ENCODE measurements around the gene CHEK1. TPM values are rescaled to one million over a fixed set of nuclear protein-coding genes. Genes with fewer than 3 reads are reported as not detected.

Gene CHEK1
- total and polyA plus RNA-seq, 5 donors from 2014 or later, result 4.4 to 13.2 (median 8.0) TPM

DNA sequence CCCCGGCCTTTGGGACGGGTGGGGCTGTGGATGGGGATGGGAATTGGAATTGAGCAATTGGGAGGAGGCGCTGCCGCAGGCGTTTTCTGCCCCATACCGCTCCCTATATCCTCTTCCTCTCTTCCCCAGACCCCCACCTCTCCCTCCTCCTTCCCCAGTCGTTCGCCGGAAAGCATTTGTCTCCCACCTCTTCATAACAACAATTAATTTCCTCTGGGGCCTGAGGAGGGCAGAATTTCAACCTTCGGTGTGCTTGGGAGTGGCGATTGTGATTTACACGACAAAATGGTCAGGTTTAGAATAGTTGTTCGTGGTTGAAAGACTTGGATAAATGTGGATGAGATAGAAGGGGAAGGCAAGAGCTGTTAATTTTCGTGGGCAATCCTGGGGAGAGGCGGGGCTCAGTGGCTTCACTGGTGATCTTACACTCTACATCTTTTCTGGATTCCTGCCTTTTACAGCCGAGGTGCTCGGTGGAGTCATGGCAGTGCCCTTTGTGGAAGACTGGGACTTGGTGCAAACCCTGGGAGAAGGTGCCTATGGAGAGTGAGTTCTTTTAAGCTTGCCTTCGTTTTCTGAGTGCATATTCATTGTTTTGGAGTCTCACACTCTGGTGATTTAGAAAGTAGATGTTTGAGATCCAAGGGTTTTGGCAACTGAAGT lies 1.5 kb downstream of the CHEK1 start:
- H3K4me1 Mint-ChIP-seq, result peaks cover 15 to 31% (median 29%) of the 10 kb centered on the region in 4 donors

DNA sequence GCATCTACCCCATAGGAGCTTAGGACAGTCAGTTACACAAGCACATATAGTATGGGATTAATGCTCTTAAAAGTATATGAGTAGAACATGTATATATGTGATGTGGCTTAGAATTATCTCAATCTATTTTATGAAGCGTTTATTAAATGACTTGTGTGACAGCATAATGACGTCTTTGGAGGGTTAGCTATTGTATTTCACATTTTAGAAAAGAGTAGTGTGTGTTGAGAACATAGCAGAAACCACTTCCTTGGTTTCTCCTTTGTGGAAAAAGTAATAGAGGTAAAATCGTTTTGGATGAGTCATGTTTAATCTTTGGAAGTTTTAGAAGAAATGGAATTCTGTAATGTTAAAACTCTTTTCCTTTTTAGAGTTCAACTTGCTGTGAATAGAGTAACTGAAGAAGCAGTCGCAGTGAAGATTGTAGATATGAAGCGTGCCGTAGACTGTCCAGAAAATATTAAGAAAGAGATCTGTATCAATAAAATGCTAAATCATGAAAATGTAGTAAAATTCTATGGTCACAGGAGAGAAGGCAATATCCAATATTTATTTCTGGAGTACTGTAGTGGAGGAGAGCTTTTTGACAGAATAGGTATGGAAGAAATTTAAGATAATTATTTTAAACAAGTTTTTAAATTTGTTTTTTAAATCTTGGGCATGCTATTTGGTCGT lies 2.4 kb downstream of the CHEK1 start:
- H3K27ac ChIP-seq (ENCODE audit: insufficient read depth, low read length, poor library complexity, severe bottlenecking), result no peak overlapping the region
- peak overlapping the region; percentile 88 for H3K4me3 ChIP-seq (ENCODE audit: low read depth, low read length)
- peak overlapping the region; percentile 76 to 92 (median 91) for H3K27ac Mint-ChIP-seq
- H3K36me3 Mint-ChIP-seq, result peaks cover 3% of the 10 kb centered on the region
- no peaks in the 10 kb centered on the region for H3K36me3 ChIP-seq (ENCODE audit: control insufficient read depth, insufficient read depth, low read length)
- DNase-seq (no peak), ATAC-seq (ENCODE audit: low read depth in 2 of 2) (no peak)
- H3K9me3 Mint-ChIP-seq, result no peaks in the 10 kb centered on the region
- H3K27me3 ChIP-seq (ENCODE audit: control insufficient read depth, insufficient read depth, low read length), result no peaks in the 10 kb centered on the region
- H3K27me3 Mint-ChIP-seq, result peaks cover 4% of the 10 kb centered on the region
- peaks cover 20% of the 10 kb centered on the region for H3K4me1 ChIP-seq (ENCODE audit: control insufficient read depth, insufficient read depth, low read length, poor library complexity, severe bottlenecking)
- H3K4me1 Mint-ChIP-seq, result peaks cover 18 to 35% (median 31%) of the 10 kb centered on the region in 4 donors
- H3K4me3 Mint-ChIP-seq, result peak overlapping the region; percentile 93 to 100 (median 98)
- H3K9me3 ChIP-seq (ENCODE audit: control insufficient read depth in 2 of 2, low read length in 2 of 2), result no peaks in the 10 kb centered on the region

More for the DNA sequence above, 1.5 kb downstream of the CHEK1 start:
- Mint-ChIP-seq H3K36me3 (peaks cover 10% of the 10 kb centered on the region), H3K4me3 (peak overlapping the region; percentile 93 to 100 (median 98)), H3K27me3 (peaks cover 4% of the 10 kb centered on the region), H3K27ac (peak overlapping the region; percentile 91 to 99 (median 92)), H3K9me3 (no peaks in the 10 kb centered on the region)
- ATAC-seq (ENCODE audit: low read depth in 2 of 2), result peak; percentile 26 to 36
- peak; percentile 10 to 66 (median 51) for DNase-seq
- Histone ChIP-seq H3K27me3 (ENCODE audit: control insufficient read depth, insufficient read depth, low read length) (no peaks in the 10 kb centered on the region), H3K36me3 (ENCODE audit: control insufficient read depth, insufficient read depth, low read length) (peaks cover 5% of the 10 kb centered on the region), H3K4me3 (ENCODE audit: low read depth, low read length) (peak overlapping the region; percentile 88), H3K9me3 (ENCODE audit: control insufficient read depth in 2 of 2, low read length in 2 of 2) (no peaks in the 10 kb centered on the region), H3K27ac (ENCODE audit: insufficient read depth, low read length, poor library complexity, severe bottlenecking) (peak overlapping the region; percentile 97), H3K4me1 (ENCODE audit: control insufficient read depth, insufficient read depth, low read length, poor library complexity, severe bottlenecking) (peaks cover 19% of the 10 kb centered on the region)

DNA sequence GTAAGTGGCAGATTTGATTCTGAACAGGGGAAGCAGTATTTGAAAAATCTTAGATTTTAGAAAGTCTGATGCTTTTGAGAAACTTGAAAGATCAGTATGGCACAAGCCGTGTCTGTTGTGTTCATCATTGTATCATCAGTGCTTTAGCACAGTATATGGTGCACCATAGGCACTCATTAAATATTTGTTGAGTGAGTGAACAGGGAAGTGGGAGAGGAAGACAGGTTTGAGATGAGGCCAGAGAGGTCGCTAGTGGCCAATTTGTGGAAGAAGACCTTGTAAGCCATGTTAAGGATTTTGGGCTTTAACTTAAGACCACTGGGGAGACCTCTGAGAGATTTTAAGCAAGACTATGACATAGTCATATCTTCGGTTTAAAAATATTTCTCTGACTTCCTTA lies 12.9 kb downstream of the CHEK1 start:
- Mint-ChIP-seq H3K9me3 (no peaks in the 10 kb centered on the region), H3K27ac (no peak overlapping the region), H3K27me3 (no peaks in the 10 kb centered on the region), H3K4me3 (no peak overlapping the region), H3K4me1 (peaks cover 0 to 7% (median 3%) of the 10 kb centered on the region in 4 donors), H3K36me3 (no peaks in the 10 kb centered on the region)
- no peak overlapping the region for H3K4me3 ChIP-seq (ENCODE audit: low read depth, low read length)
- H3K4me1 ChIP-seq (ENCODE audit: control insufficient read depth, insufficient read depth, low read length, poor library complexity, severe bottlenecking), result no peaks in the 10 kb centered on the region
- DNase-seq, result no peak
- no peak overlapping the region for H3K27ac ChIP-seq (ENCODE audit: insufficient read depth, low read length, poor library complexity, severe bottlenecking)
- H3K9me3 ChIP-seq (ENCODE audit: control insufficient read depth in 2 of 2, low read length in 2 of 2), result no peaks in the 10 kb centered on the region
- no peak for ATAC-seq (ENCODE audit: low read depth in 2 of 2)
- H3K36me3 ChIP-seq (ENCODE audit: control insufficient read depth, insufficient read depth, low read length), result peaks cover 3% of the 10 kb centered on the region
- no peaks in the 10 kb centered on the region for H3K27me3 ChIP-seq (ENCODE audit: control insufficient read depth, insufficient read depth, low read length)

GRCh38 chr11:125638315-125638714 lies 13.4 kb downstream of the CHEK1 start:
- peaks cover 3% of the 10 kb centered on the region for H3K36me3 ChIP-seq (ENCODE audit: control insufficient read depth, insufficient read depth, low read length)
- H3K9me3 ChIP-seq (ENCODE audit: control insufficient read depth in 2 of 2, low read length in 2 of 2), result no peaks in the 10 kb centered on the region
- Mint-ChIP-seq H3K4me1 (peaks cover 0 to 7% (median 2%) of the 10 kb centered on the region in 4 donors), H3K9me3 (no peaks in the 10 kb centered on the region), H3K4me3 (no peak overlapping the region), H3K27me3 (no peaks in the 10 kb centered on the region), H3K27ac (no peak overlapping the region), H3K36me3 (no peaks in the 10 kb centered on the region)
- DNase-seq (no peak), ATAC-seq (ENCODE audit: low read depth in 2 of 2) (no peak)
- no peak overlapping the region for H3K27ac ChIP-seq (ENCODE audit: insufficient read depth, low read length, poor library complexity, severe bottlenecking)
- H3K4me3 ChIP-seq (ENCODE audit: low read depth, low read length), result no peak overlapping the region
- no peaks in the 10 kb centered on the region for H3K4me1 ChIP-seq (ENCODE audit: control insufficient read depth, insufficient read depth, low read length, poor library complexity, severe bottlenecking)
- H3K27me3 ChIP-seq (ENCODE audit: control insufficient read depth, insufficient read depth, low read length), result no peaks in the 10 kb centered on the region

GRCh38 chr11:125645871-125646270 lies 20.9 kb downstream of the CHEK1 start:
- Mint-ChIP-seq H3K4me3 (no peak overlapping the region), H3K4me1 (peaks cover 6 to 11% (median 9%) of the 10 kb centered on the region in 4 donors), H3K9me3 (peaks cover 0 to 1% (median 0%) of the 10 kb centered on the region in 7 donors), H3K36me3 (peaks cover 8% of the 10 kb centered on the region), H3K27ac (peak overlapping the region in 1 of 3 donors; percentile 2), H3K27me3 (no peaks in the 10 kb centered on the region)
- Histone ChIP-seq H3K27ac (ENCODE audit: insufficient read depth, low read length, poor library complexity, severe bottlenecking) (no peak overlapping the region), H3K9me3 (ENCODE audit: control insufficient read depth in 2 of 2, low read length in 2 of 2) (no peaks in the 10 kb centered on the region), H3K36me3 (ENCODE audit: control insufficient read depth, insufficient read depth, low read length) (no peaks in the 10 kb centered on the region), H3K4me3 (ENCODE audit: low read depth, low read length) (no peak overlapping the region), H3K27me3 (ENCODE audit: control insufficient read depth, insufficient read depth, low read length) (no peaks in the 10 kb centered on the region), H3K4me1 (ENCODE audit: control insufficient read depth, insufficient read depth, low read length, poor library complexity, severe bottlenecking) (no peaks in the 10 kb centered on the region)
- no peak for DNase-seq
- ATAC-seq (ENCODE audit: low read depth in 2 of 2), result no peak

- no peak for ATAC-seq (ENCODE audit: low read depth in 2 of 2)
- H3K4me3 ChIP-seq (ENCODE audit: low read depth, low read length), result no peak overlapping the region
Measured at GRCh38 chr11:125649465-125650166, 24.7 kb downstream of the CHEK1 start.

GRCh38 chr11:125662689-125663088 lies 37.7 kb downstream of the CHEK1 start:
- Histone ChIP-seq H3K27me3 (ENCODE audit: control insufficient read depth, insufficient read depth, low read length) (no peaks in the 10 kb centered on the region), H3K4me3 (ENCODE audit: low read depth, low read length) (no peak overlapping the region), H3K4me1 (ENCODE audit: control insufficient read depth, insufficient read depth, low read length, poor library complexity, severe bottlenecking) (no peaks in the 10 kb centered on the region), H3K9me3 (ENCODE audit: control insufficient read depth in 2 of 2, low read length in 2 of 2) (no peaks in the 10 kb centered on the region), H3K36me3 (ENCODE audit: control insufficient read depth, insufficient read depth, low read length) (no peaks in the 10 kb centered on the region), H3K27ac (ENCODE audit: insufficient read depth, low read length, poor library complexity, severe bottlenecking) (no peak overlapping the region)
- Mint-ChIP-seq H3K9me3 (peaks cover 0 to 9% (median 0%) of the 10 kb centered on the region in 7 donors), H3K36me3 (peaks cover 9% of the 10 kb centered on the region), H3K4me1 (peaks cover 2 to 16% (median 6%) of the 10 kb centered on the region in 4 donors), H3K4me3 (no peak overlapping the region), H3K27me3 (no peaks in the 10 kb centered on the region), H3K27ac (no peak overlapping the region)
- ATAC-seq (ENCODE audit: low read depth in 2 of 2) (no peak), DNase-seq (no peak)

More at GRCh38 chr11:125649465-125650166, 24.7 kb downstream of the CHEK1 start:
- H3K27ac ChIP-seq (ENCODE audit: insufficient read depth, low read length, poor library complexity, severe bottlenecking), result no peak overlapping the region
- no peaks in the 10 kb centered on the region for H3K27me3 ChIP-seq (ENCODE audit: control insufficient read depth, insufficient read depth, low read length)
- Mint-ChIP-seq H3K27ac (peak overlapping the region in 2 of 3 donors; percentile 5 to 59), H3K36me3 (peaks cover 8% of the 10 kb centered on the region), H3K9me3 (peaks cover 0 to 1% (median 0%) of the 10 kb centered on the region in 7 donors), H3K4me1 (peaks cover 6 to 10% (median 7%) of the 10 kb centered on the region in 4 donors), H3K27me3 (no peaks in the 10 kb centered on the region), H3K4me3 (peak overlapping the region in 1 of 4 donors; percentile 47)
- no peaks in the 10 kb centered on the region for H3K9me3 ChIP-seq (ENCODE audit: control insufficient read depth in 2 of 2, low read length in 2 of 2)
- no peaks in the 10 kb centered on the region for H3K4me1 ChIP-seq (ENCODE audit: control insufficient read depth, insufficient read depth, low read length, poor library complexity, severe bottlenecking)
- no peaks in the 10 kb centered on the region for H3K36me3 ChIP-seq (ENCODE audit: control insufficient read depth, insufficient read depth, low read length)
- DNase-seq, result peak in 2 of 3 donors; percentile 29 to 44
